Measurements from ENCODE around the gene ANKMY2.

- TF ChIP-seq CTCF (conservative IDR thresholded peaks at IDR 0.05; ENCODE audit: low read length) (no peak), EZH2phosphoT487 (IDR thresholded peaks at IDR 0.05; ENCODE audit: borderline replicate concordance, low read depth, low read length) (no peak)
Observed at GRCh38 chr7:16559497-16560179, 85.9 kb downstream of the ANKMY2 start.

Measured in OCI-LY7 (cell line).